HPDE6-E6E7 (cell line): ENCODE measurements around the gene CLEC3B.
"Not testable (repeated sequence)": the region's sequence is repeated elsewhere in the genome, so short reads cannot be mapped to it uniquely, and the experiment has no call there.

ENCODE experiments used
- DNase-seq: peaks from one replicate; pipeline ENCODE4 v3.0.0; 2011; ENCODE audit warnings: missing footprints; ENCODE audit errors: extremely low spot score

CLEC3B gene, protein sequence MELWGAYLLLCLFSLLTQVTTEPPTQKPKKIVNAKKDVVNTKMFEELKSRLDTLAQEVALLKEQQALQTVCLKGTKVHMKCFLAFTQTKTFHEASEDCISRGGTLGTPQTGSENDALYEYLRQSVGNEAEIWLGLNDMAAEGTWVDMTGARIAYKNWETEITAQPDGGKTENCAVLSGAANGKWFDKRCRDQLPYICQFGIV

GRCh38 chr3:45026038-45026437 is at the start of gene CLEC3B:
Gene CLEC3B (plus strand): TSS chr3:45026303. CDS start chr3:45026363, 60 bp downstream.
- no peak for DNase-seq

GRCh38 chr3:44981220-44981619 is 44.9 kb upstream of the CLEC3B start:
- DNase-seq = no peak

- DNase-seq = no peak
Observed at GRCh38 chr3:44981751-44982150, 44.4 kb upstream of the CLEC3B start.

- DNase-seq = no peak
Observed at GRCh38 chr3:44982817-44983216, 43.3 kb upstream of the CLEC3B start.

DNA sequence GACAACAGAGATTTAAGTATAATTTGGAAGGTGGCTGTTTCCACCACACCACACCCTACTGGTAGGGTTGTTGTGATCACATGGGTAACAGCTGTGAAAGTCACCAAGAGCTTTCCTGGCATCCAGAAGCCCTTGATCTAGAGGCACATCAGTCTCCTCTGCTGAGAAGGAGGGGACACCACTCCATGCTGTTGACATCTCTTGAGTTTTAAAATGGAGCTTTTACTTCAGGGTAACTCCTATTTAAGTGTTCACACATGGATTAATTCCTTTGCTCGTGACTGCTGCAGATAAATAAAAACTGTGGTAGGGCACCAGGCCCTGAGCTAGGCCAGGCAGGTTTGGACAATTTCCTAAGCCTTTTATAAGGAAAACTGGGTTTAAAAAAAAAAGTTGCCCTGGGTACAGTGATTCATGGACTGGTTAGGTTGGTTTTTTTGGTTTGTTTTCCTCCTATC is 42.6 kb upstream of the CLEC3B start:
- peak; percentile 60 for DNase-seq

- no peak for DNase-seq
Observed at GRCh38 chr3:44984335-44984734, 41.8 kb upstream of the CLEC3B start.

DNA sequence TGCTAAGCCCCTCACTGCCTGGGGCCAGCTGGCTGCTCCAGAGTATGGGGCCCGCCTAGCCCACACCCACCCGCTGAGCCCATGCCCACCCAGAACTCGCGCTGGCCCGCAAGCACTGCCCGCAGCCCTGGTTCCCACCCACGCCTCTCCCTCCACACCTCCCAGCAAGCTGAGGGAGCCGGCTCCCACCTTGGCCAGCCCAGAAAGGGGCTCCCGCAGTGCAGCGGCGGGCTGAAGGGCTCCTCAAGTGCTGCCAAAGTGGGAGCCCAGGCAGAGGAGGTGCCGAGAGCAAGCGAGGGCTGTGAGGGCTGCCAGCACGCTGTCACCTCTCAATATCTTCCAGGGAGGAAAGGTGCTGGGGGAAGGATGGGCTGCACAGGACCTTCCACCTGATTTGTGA is 39.8 kb upstream of the CLEC3B start:
- not testable (repeated sequence) for DNase-seq

- DNase-seq = no peak
Observed at GRCh38 chr3:44987332-44987731, 38.8 kb upstream of the CLEC3B start.

DNA sequence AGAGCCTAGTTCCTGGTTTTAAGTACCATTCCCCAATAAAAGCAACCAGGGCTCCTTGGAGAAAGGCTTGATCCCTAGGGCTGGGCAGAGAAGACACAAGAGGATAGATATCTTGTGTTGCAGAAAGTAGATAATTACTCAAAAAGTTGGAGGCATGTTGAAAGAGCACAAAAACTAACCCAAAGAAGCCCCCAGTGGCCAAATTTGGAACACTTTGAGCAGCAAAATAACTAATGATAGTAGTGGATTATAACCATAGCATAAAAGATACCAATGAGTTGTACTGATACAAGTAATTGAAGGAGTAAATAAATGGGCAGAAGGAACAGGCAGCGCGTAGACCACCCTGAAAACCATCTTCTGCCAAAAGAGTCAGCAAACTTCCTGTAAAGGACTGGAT is 38.0 kb upstream of the CLEC3B start:
- DNase-seq = no peak

- no peak for DNase-seq
Observed at GRCh38 chr3:44989141-44989540, 37.0 kb upstream of the CLEC3B start.

GRCh38 chr3:44989636-44990373 is 36.3 kb upstream of the CLEC3B start:
- no peak for DNase-seq

GRCh38 chr3:44991326-44991725 is 34.8 kb upstream of the CLEC3B start:
- no peak for DNase-seq

DNA sequence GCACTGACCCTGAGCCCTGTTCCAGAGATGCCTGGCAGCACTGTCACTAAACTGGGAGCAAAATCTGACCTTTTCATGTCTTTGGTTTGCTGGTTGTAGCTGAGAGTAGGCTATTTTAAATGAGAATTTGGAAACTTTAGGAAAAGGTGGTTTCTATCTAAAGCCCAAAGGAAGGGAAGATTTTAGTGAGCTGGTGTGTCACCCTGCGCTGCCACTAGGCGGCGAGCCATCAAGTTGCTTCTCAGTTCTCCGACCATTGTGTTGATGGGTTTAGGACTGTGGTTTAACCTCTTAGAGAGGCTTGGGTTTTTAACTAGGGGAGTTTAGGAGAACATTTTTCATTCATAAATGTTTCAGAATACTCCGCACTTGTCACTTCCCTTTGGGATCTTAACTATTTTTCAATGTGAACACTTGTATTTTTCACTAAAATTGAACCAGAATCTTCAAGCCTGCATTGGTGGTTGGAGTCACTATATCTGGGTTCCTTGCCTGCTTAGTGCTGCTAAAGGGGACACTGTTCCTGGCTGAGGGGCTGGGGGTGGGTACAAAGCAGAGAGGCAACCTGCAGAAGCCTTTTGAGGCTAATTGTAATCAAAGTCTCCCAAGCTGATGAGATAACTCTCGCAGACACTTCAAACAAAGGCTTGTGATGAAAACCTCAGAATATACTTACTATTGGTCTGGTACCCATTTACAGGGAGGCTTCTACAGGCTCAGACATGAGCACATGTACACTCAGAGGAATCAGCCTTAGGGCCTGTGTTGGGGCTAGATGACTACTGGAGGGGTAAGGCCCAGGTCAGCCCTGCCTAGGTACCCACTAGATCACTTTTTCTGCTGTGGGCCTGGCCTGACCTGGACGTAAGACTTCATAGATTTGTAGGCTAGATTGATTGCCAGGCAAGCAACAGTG is 33.3 kb upstream of the CLEC3B start:
- peak; percentile 76 for DNase-seq

GRCh38 chr3:44993471-44994205 is 32.5 kb upstream of the CLEC3B start:
- peak; percentile 22 for DNase-seq

DNA sequence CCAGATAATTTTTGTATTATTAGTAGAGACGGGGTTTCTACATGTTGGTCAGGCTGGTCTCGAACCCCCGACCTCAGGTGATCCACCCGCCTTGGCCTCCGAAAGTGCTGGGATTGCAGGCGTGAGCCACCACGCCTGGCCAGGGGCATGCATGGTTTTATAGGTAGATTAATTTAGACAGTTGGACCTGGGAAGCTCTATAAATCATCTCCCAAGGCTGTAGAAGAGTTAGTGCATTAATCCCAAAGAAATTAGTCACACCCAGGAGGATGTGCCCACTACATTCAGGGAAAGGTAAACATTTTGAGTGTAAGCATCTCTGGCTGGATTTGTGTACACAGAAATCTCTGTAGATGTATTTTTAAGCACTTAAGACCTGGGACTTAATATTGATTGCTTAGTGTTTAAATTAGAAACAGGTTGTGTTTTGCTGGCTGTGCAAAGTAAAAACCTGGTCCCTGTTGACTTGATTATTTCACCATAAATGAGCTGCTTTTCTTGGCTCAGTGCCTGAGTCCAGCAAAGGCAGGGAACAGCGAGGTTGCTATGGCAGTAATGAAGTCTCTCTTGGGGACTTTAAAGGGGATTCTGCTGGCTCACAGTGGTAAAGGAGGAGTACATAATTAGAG is 30.8 kb upstream of the CLEC3B start:
- no peak for DNase-seq

GRCh38 chr3:44996556-44996969 is 29.5 kb upstream of the CLEC3B start:
- DNase-seq = no peak

DNA sequence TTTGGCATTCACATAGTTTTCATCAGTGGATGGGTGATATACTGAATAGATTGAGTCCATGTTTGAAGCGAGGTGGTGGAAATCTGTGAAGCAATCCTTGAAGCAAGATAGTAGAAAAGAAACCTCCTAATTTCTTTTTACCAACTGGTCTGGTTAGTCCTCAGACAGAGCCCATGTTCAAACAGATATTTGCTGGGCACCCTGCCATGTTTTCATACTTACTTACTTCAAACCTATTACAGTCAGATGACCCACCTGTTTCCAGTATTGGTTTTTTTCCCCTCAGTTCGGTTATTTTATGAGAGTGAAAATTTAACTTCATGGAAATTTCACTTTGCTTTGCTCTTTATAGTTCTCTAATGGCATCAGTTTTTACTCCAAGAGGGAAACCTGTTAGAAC is 26.3 kb upstream of the CLEC3B start:
- no peak for DNase-seq

- no peak for DNase-seq
Observed at GRCh38 chr3:45000823-45001222, 25.3 kb upstream of the CLEC3B start.

DNA sequence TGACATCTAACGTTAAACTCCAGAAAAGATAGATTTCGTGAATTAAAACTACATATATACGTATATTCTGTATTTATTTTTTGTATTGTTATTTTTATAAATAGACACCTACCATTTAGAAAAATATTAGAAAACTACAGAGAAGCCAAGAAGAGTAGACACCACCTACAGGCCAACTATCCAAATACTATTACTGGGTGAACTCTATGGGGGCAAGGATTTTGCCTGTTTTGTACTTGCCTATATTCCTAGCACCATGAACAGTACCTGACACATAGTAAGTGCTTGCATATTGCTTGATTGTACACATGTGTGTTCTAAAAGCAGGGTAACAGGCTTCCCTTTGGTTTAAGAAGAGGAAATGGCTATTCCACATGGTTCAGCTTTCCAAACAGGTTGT is 24.4 kb upstream of the CLEC3B start:
- no peak for DNase-seq

DNA sequence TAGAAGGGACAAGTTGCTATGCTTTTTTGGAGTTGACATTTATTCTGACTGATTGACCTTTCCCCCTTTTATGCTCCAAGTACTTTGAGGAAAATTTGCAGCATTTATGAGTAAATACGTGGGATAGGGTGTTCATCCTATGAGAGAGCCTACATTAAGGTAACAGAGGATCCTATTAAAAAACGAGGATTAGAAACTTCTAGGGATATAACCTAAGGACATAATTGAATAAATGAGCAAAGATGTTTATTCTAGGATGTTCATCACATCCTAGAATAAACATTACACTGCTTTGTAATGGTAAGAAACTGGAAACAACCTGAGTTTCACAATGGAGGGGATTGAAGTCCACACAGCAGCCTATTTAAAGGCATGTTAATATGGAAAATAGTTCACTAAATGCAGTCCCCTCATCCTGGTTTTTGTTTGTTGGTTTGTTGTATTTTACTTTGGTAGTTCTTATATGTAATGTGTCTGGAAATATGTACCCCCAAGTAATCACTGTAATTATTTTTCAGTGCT is 23.9 kb upstream of the CLEC3B start:
- no peak for DNase-seq

DNA sequence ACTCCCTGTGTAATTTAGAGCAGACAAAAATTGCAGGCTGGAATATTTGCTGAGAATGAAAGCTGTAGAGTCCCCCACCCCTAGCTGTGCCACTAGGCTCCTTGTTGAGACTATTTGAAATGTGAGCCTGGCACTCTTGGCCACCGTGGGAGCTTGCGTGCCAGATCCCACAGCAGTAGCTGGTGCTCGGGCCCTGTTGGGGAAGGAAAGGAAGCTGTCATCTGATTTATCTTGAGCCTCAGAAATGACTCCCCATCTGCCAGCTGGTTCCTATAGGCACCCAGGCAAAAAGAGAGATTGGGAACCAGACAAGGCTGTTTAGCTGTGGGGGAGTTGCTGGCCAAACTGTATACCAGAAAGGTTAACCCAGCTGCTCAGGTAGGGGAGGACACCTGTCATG is 23.4 kb upstream of the CLEC3B start:
- no peak for DNase-seq
